DND-41 (cell line): ENCODE data around the gene TST.

Experiments used
- ATAC-seq: fragments of 200-7000 bp; cut with Tn5 transposase; 3 replicates; pipeline ENCODE4 v1.9.1; 2021; ENCODE audit warnings: low read depth; ENCODE audit not compliant: insufficient read depth
- DNase-seq: peaks from one replicate; pipeline ENCODE4 v3.0.0-alpha.2; 2020
- H2AFZ ChIP-seq: 2 replicates; pipeline ENCODE4 v1.6.0; 2012; ENCODE audit warnings: low read depth, low read length
- H3K27ac ChIP-seq: 2 replicates; pipeline ENCODE4 v1.5.1; 2012; ENCODE audit warnings: low read length, inconsistent platforms
- H3K27me3 ChIP-seq: fragments of 200-600 bp; sonication (generic); 2 replicates; pipeline ENCODE4 v1.6.0; 2012; ENCODE audit warnings: low read length, mild to moderate bottlenecking, inconsistent platforms; ENCODE audit not compliant: insufficient read depth, poor library complexity
- H3K36me3 ChIP-seq: 2 replicates; pipeline ENCODE4 v1.5.1; 2012; ENCODE audit warnings: low read length, inconsistent platforms; ENCODE audit not compliant: insufficient read depth
- H3K4me1 ChIP-seq: 2 replicates; pipeline ENCODE4 v1.5.1; 2012; ENCODE audit warnings: mild to moderate bottlenecking, low read length; ENCODE audit not compliant: insufficient read depth
- H3K4me2 ChIP-seq: 2 replicates; pipeline ENCODE4 v1.6.0; 2012; ENCODE audit warnings: mild to moderate bottlenecking, moderate library complexity, low read length, inconsistent platforms; ENCODE audit not compliant: insufficient read depth
- H3K4me3 ChIP-seq, 2 experiments: fragments of 200-600 bp in 1 of 2; shearing (Covaris generic) in 1 of 2; 2 replicates each; pipeline ENCODE4 v1.5.1; 2012 to 2016; ENCODE audit warnings: inconsistent platforms in 2 of 2, low read length in 2 of 2, mild to moderate bottlenecking in 2 of 2, low read depth in 1 of 2, moderate library complexity in 1 of 2
- H3K79me2 ChIP-seq: 2 replicates; pipeline ENCODE4 v1.6.0; 2012; ENCODE audit warnings: low read length, inconsistent platforms; ENCODE audit not compliant: insufficient read depth
- H3K9ac ChIP-seq: 2 replicates; pipeline ENCODE4 v1.6.0; 2012; ENCODE audit warnings: low read depth, mild to moderate bottlenecking, inconsistent platforms, low read length, moderate library complexity
- H3K9me3 ChIP-seq: 2 replicates; pipeline ENCODE4 v1.5.1; 2012; ENCODE audit warnings: low read length, moderate library complexity, mild to moderate bottlenecking, inconsistent platforms; ENCODE audit not compliant: insufficient read depth, severe bottlenecking
- H4K20me1 ChIP-seq: 2 replicates; pipeline ENCODE4 v1.6.0; 2012; ENCODE audit warnings: low read length; ENCODE audit not compliant: insufficient read depth
- EZH2 ChIP-seq: IDR thresholded peaks from 3 replicates; pipeline ENCODE4 v1.6.1; 2012; ENCODE audit warnings: borderline replicate concordance, low read depth, mild to moderate bottlenecking, moderate library complexity, low read length, inconsistent platforms; ENCODE audit not compliant: severe bottlenecking
- TF ChIP-seq, protein P1 (sequence below): IDR thresholded peaks from 2 replicates; pipeline ENCODE4 v1.5.1; 2012; ENCODE audit warnings: borderline replicate concordance, low read length, moderate library complexity, mild to moderate bottlenecking; ENCODE audit not compliant: poor library complexity, severe bottlenecking; ENCODE audit errors: extremely low read depth

The TST gene

DNA sequence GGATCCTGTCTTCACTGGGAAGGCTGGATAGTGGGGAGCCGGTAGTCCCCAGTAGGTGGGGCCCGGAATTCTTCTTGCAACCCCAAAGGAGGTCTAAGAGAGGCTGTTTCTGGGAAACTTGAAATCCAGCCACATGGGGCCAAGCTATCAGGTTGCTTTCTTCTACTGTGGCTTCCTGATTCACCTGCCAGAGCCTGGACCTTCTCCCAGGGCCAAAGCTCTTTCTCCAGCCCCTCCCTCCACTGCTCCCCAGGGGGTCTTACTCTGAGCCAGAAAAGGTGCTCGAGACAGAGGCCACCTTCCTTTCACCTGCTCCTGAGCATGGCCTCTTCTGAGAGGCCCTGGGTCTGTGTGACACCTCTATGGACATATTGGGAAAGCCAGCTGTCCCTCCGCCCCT is 9.1 kb downstream of the TST start:
- 0 out of 2 replicates have a peak, but pooled peaks cover 6% of the 10 kb centered on the region for H4K20me1 ChIP-seq
- H3K79me2 ChIP-seq = no peaks in the 10 kb centered on the region
- H3K9me3 ChIP-seq = no peaks in the 10 kb centered on the region
- no peak overlapping the region for H3K4me2 ChIP-seq
- no peak for DNase-seq
- no peak for ATAC-seq
- H2AFZ ChIP-seq = no peak overlapping the region
- peaks cover 14% of the 10 kb centered on the region for H3K27me3 ChIP-seq
- H3K4me1 ChIP-seq = no peaks in the 10 kb centered on the region
- H3K9ac ChIP-seq = no peak overlapping the region
- no peak overlapping the region for H3K27ac ChIP-seq
- no peak overlapping the region for H3K4me3 ChIP-seq
- H3K36me3 ChIP-seq = no peaks in the 10 kb centered on the region
- TF ChIP-seq, protein P1, sequence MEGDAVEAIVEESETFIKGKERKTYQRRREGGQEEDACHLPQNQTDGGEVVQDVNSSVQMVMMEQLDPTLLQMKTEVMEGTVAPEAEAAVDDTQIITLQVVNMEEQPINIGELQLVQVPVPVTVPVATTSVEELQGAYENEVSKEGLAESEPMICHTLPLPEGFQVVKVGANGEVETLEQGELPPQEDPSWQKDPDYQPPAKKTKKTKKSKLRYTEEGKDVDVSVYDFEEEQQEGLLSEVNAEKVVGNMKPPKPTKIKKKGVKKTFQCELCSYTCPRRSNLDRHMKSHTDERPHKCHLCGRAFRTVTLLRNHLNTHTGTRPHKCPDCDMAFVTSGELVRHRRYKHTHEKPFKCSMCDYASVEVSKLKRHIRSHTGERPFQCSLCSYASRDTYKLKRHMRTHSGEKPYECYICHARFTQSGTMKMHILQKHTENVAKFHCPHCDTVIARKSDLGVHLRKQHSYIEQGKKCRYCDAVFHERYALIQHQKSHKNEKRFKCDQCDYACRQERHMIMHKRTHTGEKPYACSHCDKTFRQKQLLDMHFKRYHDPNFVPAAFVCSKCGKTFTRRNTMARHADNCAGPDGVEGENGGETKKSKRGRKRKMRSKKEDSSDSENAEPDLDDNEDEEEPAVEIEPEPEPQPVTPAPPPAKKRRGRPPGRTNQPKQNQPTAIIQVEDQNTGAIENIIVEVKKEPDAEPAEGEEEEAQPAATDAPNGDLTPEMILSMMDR = no peak
- TF ChIP-seq EZH2 = no peak

GRCh38 chr22:37009490-37009889 is 9.8 kb downstream of the TST start:
- H3K4me1 ChIP-seq = no peaks in the 10 kb centered on the region
- no peak overlapping the region for H3K4me2 ChIP-seq
- H3K27ac ChIP-seq = no peak overlapping the region
- H3K27me3 ChIP-seq = peaks cover 14% of the 10 kb centered on the region
- no peaks in the 10 kb centered on the region for H3K36me3 ChIP-seq
- no peak for TF ChIP-seq EZH2
- TF ChIP-seq, protein P1 = no peak
- H3K4me3 ChIP-seq = no peak overlapping the region
- H4K20me1 ChIP-seq = 0 out of 2 replicates have a peak, but pooled peaks cover under 1% of the 10 kb centered on the region
- DNase-seq = no peak
- no peak overlapping the region for H3K9ac ChIP-seq
- no peaks in the 10 kb centered on the region for H3K9me3 ChIP-seq
- no peak overlapping the region for H2AFZ ChIP-seq
- no peaks in the 10 kb centered on the region for H3K79me2 ChIP-seq
- no peak for ATAC-seq

- no peak for DNase-seq
- no peak for ATAC-seq
- H3K4me1 ChIP-seq = no peaks in the 10 kb centered on the region
- no peaks in the 10 kb centered on the region for H4K20me1 ChIP-seq
- H3K27ac ChIP-seq = no peak overlapping the region
- H3K36me3 ChIP-seq = no peaks in the 10 kb centered on the region
- no peak overlapping the region for H3K4me3 ChIP-seq
- no peak for TF ChIP-seq EZH2
- TF ChIP-seq, protein P1 = no peak
- H3K9ac ChIP-seq = no peak overlapping the region
- peaks cover 20% of the 10 kb centered on the region for H3K27me3 ChIP-seq
- no peaks in the 10 kb centered on the region for H3K9me3 ChIP-seq
- no peak overlapping the region for H2AFZ ChIP-seq
- no peaks in the 10 kb centered on the region for H3K79me2 ChIP-seq
- no peak overlapping the region for H3K4me2 ChIP-seq
These were observed 10.9 kb downstream of the TST start for GRCh38 chr22:37008365-37008764.

- ATAC-seq (no peak), DNase-seq (no peak)
- Histone ChIP-seq H3K4me3 (no peak overlapping the region), H3K4me2 (no peak overlapping the region), H3K79me2 (no peaks in the 10 kb centered on the region), H3K27me3 (peaks cover 23% of the 10 kb centered on the region), H3K36me3 (no peaks in the 10 kb centered on the region), H3K27ac (no peak overlapping the region), H3K4me1 (no peaks in the 10 kb centered on the region), H3K9me3 (no peaks in the 10 kb centered on the region), H2AFZ (no peak overlapping the region), H4K20me1 (no peaks in the 10 kb centered on the region), H3K9ac (no peak overlapping the region)
- no peak for TF ChIP-seq EZH2
- TF ChIP-seq, protein P1 = no peak
These were observed 11.6 kb downstream of the TST start for GRCh38 chr22:37007651-37008050.
